ENCODE results near the gene MKX. TPM values are rescaled to one million over a fixed set of nuclear protein-coding genes. Genes with fewer than 3 reads are reported as not detected.

MKX gene
- total RNA-seq, 1 donor from 2014 or later, result 2.2 TPM

DNA sequence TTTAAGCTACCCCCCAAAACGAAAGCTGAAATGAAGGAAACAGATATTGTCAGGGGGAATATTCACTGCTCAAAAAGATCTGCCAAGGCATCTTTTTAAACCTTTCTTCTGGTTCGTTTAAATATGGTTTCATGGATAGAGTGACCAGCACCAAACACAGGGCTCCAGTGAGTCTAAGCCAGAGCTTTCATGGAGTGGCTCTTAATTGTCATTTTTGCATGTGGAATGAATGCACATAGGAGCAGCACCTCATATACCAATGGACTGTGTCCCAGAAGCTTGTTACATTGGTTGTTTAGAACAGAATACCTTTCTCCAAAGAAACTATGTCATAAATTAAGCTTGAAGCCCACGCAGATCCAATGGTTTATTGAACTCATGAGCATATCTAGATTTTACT is 17.3 kb downstream of the MKX start:
- Histone ChIP-seq H3K4me1 (no peaks in the 10 kb centered on the region), H3K9me3 (no peaks in the 10 kb centered on the region), H3K4me3 (no peak overlapping the region), H3K27ac (no peak overlapping the region), H3K27me3 (no peaks in the 10 kb centered on the region), H3K36me3 (no peaks in the 10 kb centered on the region)
- intact Hi-C loops (cut with DNase I), result no loop called here
- DNase-seq (ENCODE audit: extremely low spot score in 2 of 2), result no peak
- TF ChIP-seq, protein P1, sequence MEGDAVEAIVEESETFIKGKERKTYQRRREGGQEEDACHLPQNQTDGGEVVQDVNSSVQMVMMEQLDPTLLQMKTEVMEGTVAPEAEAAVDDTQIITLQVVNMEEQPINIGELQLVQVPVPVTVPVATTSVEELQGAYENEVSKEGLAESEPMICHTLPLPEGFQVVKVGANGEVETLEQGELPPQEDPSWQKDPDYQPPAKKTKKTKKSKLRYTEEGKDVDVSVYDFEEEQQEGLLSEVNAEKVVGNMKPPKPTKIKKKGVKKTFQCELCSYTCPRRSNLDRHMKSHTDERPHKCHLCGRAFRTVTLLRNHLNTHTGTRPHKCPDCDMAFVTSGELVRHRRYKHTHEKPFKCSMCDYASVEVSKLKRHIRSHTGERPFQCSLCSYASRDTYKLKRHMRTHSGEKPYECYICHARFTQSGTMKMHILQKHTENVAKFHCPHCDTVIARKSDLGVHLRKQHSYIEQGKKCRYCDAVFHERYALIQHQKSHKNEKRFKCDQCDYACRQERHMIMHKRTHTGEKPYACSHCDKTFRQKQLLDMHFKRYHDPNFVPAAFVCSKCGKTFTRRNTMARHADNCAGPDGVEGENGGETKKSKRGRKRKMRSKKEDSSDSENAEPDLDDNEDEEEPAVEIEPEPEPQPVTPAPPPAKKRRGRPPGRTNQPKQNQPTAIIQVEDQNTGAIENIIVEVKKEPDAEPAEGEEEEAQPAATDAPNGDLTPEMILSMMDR (IDR thresholded peaks at IDR 0.05), result no peak
- TF ChIP-seq POLR2AphosphoS5 (IDR thresholded peaks at IDR 0.05; ENCODE audit: insufficient read depth in 1 of 2, low read depth in 1 of 2) (no peak), POLR2A (IDR thresholded peaks at IDR 0.05) (no peak)

DNA sequence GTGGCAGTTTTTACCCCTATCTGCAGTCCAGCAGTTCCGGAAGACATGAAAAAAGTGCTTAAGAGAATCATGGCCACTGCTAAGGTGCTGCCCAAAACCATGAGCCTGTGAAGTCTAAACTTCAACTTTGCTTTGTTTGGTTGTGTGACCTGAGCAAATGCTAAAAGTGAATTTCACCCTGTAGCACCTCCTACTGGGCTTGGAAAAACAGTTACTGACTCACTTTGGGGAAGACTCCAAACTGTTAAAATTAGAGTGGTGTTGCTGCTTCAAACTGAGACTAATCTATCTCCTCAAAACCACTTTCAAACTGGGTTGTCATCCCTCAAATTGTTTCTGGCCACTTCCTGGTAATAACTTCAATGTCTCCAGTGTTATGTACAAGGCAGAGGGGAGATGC is 21.3 kb downstream of the MKX start:
- no peaks in the 10 kb centered on the region for H3K36me3 ChIP-seq
- H3K27me3 ChIP-seq, result no peaks in the 10 kb centered on the region
- no peaks in the 10 kb centered on the region for H3K9me3 ChIP-seq
- H3K27ac ChIP-seq, result no peak overlapping the region
- intact Hi-C loops (cut with DNase I), result no loop called here
- TF ChIP-seq, protein P1 (IDR thresholded peaks at IDR 0.05), result no peak
- no peak for TF ChIP-seq POLR2AphosphoS5 (IDR thresholded peaks at IDR 0.05; ENCODE audit: insufficient read depth in 1 of 2, low read depth in 1 of 2)
- no peak for TF ChIP-seq POLR2A (IDR thresholded peaks at IDR 0.05)
- no peak overlapping the region for H3K4me3 ChIP-seq
- no peaks in the 10 kb centered on the region for H3K4me1 ChIP-seq
- DNase-seq (ENCODE audit: extremely low spot score in 2 of 2), result no peak

DNA sequence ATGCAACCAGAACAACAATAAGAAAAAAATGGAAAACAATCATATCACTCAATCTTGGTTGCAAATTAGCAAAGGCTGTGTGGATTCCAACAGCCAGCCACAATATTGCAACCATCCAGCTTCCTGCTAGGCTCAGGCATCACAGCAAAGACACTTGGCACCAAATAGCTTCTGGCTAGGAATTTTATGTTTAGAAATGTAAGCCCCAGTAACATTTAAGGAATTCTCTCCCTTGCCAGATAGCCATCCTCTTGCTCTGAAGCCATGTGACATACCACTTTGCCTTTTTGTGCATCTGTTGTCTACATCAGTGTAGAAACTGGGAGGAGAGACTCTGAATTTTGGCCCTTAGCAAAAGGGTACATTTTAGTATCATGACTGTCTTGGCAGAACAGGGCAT is 22.2 kb downstream of the MKX start:
- Histone ChIP-seq H3K36me3 (no peaks in the 10 kb centered on the region), H3K4me3 (no peak overlapping the region), H3K27ac (no peak overlapping the region), H3K27me3 (no peaks in the 10 kb centered on the region), H3K4me1 (no peaks in the 10 kb centered on the region), H3K9me3 (no peaks in the 10 kb centered on the region)
- TF ChIP-seq, protein P1 (IDR thresholded peaks at IDR 0.05), result no peak
- no peak for TF ChIP-seq POLR2A (IDR thresholded peaks at IDR 0.05)
- TF ChIP-seq POLR2AphosphoS5 (IDR thresholded peaks at IDR 0.05; ENCODE audit: insufficient read depth in 1 of 2, low read depth in 1 of 2), result no peak
- intact Hi-C loops (cut with DNase I), result no loop called here
- no peak for DNase-seq (ENCODE audit: extremely low spot score in 2 of 2)

DNA sequence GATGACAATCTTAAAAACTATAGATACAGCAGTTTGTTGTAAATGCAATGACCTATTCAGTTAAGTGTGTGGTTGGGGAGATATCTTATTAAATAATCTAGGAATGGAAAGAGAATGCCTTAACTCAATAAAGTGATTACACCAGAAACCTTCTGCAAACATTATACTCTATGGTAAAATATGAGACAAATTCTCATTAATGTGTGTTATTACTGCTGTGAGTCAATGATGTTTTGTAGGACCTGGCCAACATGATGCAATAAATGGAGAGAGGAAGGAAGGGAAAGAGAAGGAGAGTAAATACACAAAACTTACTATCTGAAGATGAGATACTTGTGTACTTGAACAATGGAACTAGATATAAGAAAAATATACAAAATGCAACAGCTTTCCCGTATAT is 25.1 kb downstream of the MKX start:
- H3K4me3 ChIP-seq, result no peak overlapping the region
- no peaks in the 10 kb centered on the region for H3K27me3 ChIP-seq
- no peak for DNase-seq (ENCODE audit: extremely low spot score in 2 of 2)
- no peak for TF ChIP-seq POLR2A (IDR thresholded peaks at IDR 0.05)
- TF ChIP-seq, protein P1 (IDR thresholded peaks at IDR 0.05), result no peak
- TF ChIP-seq POLR2AphosphoS5 (IDR thresholded peaks at IDR 0.05; ENCODE audit: insufficient read depth in 1 of 2, low read depth in 1 of 2), result no peak
- no peaks in the 10 kb centered on the region for H3K9me3 ChIP-seq
- intact Hi-C loops (cut with DNase I), result no loop called here
- H3K27ac ChIP-seq, result no peak overlapping the region
- H3K36me3 ChIP-seq, result no peaks in the 10 kb centered on the region
- H3K4me1 ChIP-seq, result no peaks in the 10 kb centered on the region

DNA sequence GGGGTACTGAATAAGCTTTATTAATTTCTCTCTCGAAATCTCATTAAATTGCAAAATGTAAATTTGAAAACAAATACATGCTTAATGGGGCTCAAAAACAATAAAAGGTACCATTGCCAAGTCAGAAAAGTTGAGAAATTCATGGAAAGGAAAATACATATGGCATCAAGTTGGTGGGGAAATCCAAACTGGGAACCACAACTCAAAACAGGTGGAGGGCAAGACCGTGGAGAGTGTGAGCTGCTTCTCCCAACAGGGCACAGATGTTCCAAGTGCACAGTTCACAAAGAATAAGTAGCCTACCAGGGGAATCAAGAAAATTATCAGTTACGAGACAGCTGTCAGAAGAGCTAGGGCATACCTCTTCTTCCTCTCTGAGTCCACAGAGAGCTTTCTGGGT is 26.6 kb downstream of the MKX start:
- DNase-seq (ENCODE audit: extremely low spot score in 2 of 2), result no peak
- Histone ChIP-seq H3K27ac (no peak overlapping the region), H3K4me3 (no peak overlapping the region), H3K4me1 (no peaks in the 10 kb centered on the region), H3K27me3 (no peaks in the 10 kb centered on the region), H3K36me3 (no peaks in the 10 kb centered on the region), H3K9me3 (no peaks in the 10 kb centered on the region)
- intact Hi-C loops (cut with DNase I), result no loop called here
- TF ChIP-seq POLR2AphosphoS5 (IDR thresholded peaks at IDR 0.05; ENCODE audit: insufficient read depth in 1 of 2, low read depth in 1 of 2) (no peak), POLR2A (IDR thresholded peaks at IDR 0.05) (no peak)
- TF ChIP-seq, protein P1 (IDR thresholded peaks at IDR 0.05), result no peak
